AG09319 (cell line): ENCODE results near the gene DTD1.

Experiments used
- DNase-seq: peaks from one replicate; pipeline ENCODE4 v3.0.0-alpha.2; 2010; ENCODE audit warnings: low read depth; ENCODE audit errors: extremely low read depth
- CTCF ChIP-seq: IDR thresholded peaks from 2 replicates; pipeline ENCODE4 v1.5.1; 2011; ENCODE audit warnings: low read depth, mild to moderate bottlenecking, inconsistent platforms, low read length, moderate library complexity

DTD1 gene

GRCh38 chr20:18801516-18801915, 213.7 kb downstream of the DTD1 start:
- TF ChIP-seq CTCF = no peak
- DNase-seq = no peak

- no peak for DNase-seq
- TF ChIP-seq CTCF = no peak
Observed at GRCh38 chr20:18802012-18802634, 214.3 kb downstream of the DTD1 start.

DNA sequence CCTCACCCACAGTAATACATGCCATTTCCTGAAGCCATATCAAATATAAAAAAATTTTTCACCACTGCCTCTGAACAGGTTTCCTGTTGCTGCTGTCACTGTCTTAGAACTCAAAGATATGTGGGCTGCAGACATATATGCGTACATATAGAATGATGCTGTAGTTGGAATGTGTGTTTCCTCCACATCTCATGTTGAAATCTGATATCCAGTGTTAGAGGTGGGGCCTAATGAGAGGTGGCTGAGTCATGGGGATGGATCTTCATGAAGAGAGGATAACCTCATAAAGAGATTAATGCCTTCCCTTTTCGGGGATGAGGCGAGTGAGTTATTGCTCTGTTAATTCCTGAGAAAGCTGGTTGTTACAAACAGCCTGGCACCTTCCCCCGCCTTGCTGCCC, 218.0 kb downstream of the DTD1 start:
- no peak for DNase-seq
- TF ChIP-seq CTCF = no peak

DNA sequence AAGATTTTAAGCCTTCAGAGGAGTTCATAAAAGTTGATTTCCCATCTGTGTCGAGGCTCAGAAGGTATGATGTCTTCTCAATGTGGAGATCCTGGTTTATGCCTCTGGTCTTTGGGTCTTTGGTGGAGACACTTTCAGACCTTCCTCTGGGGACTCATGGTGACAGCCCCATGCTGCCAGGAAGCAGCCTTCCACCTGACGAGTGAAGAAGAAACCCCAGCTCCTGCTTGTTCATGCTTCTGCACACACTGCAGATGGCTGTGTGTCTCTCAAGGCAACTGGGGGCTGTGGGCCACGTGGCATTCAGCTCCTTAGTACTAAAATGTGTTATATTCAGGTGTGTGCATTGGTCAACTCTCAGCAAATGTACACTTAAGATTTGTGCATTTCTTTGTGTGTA, 220.9 kb downstream of the DTD1 start:
- TF ChIP-seq CTCF = no peak
- no peak for DNase-seq

- no peak for TF ChIP-seq CTCF
- DNase-seq = no peak
Observed at GRCh38 chr20:18811186-18811585, 223.3 kb downstream of the DTD1 start.

GRCh38 chr20:18811904-18812303, 224.1 kb downstream of the DTD1 start:
- TF ChIP-seq CTCF = no peak
- no peak for DNase-seq

GRCh38 chr20:18813483-18813882, 225.6 kb downstream of the DTD1 start, which contains the start of gene SCP2D1:
Gene SCP2D1, plus strand, starts transcription at chr20:18813783. Its CDS starts 33 bp downstream, at chr20:18813816.
- TF ChIP-seq CTCF = no peak

More at GRCh38 chr20:18813483-18813882, 225.6 kb downstream of the DTD1 start, which contains the start of gene SCP2D1:
- DNase-seq = no peak
